ENCODE data around the gene MPC1.

Gene MPC1

GRCh38 chr6:166423781-166424180 is 41.0 kb upstream of the MPC1 start:
- H2AFZ ChIP-seq (ENCODE audit: low read length): no peak overlapping the region
- no peaks in the 10 kb centered on the region for H4K20me1 ChIP-seq (ENCODE audit: insufficient read depth, low read length)
- TF ChIP-seq EZH2 (IDR thresholded peaks at IDR 0.05; ENCODE audit: borderline replicate concordance, low read length) (no peak), CTCF (IDR thresholded peaks at IDR 0.05; ENCODE audit: low read length) (no peak)
- H3K27ac ChIP-seq (ENCODE audit: low read depth, low read length, poor library complexity, severe bottlenecking): no peak overlapping the region
- no peak overlapping the region for H3K4me2 ChIP-seq (ENCODE audit: low read length)
- no peaks in the 10 kb centered on the region for H3K9me2 ChIP-seq (ENCODE audit: low read depth, low read length)
- H3K4me3 ChIP-seq (ENCODE audit: low read depth, low read length, poor library complexity, severe bottlenecking): no peak overlapping the region
- no peaks in the 10 kb centered on the region for H3K9me3 ChIP-seq (ENCODE audit: low read length)
- no peaks in the 10 kb centered on the region for H3F3A ChIP-seq (ENCODE audit: insufficient read depth, low read length)
- no peaks in the 10 kb centered on the region for H3K4me1 ChIP-seq (ENCODE audit: insufficient read depth, low read length, severe bottlenecking)
- no peak overlapping the region for H3K9ac ChIP-seq (ENCODE audit: low read length)
- no peaks in the 10 kb centered on the region for H3K79me2 ChIP-seq (ENCODE audit: insufficient read depth, low read length)
- no peaks in the 10 kb centered on the region for H3K36me3 ChIP-seq (ENCODE audit: insufficient read depth, low read length)
- no peaks in the 10 kb centered on the region for H3K27me3 ChIP-seq (ENCODE audit: insufficient read depth, low read length)

GRCh38 chr6:166423051-166423745 is 40.5 kb upstream of the MPC1 start:
- Histone ChIP-seq H3K9me2 (ENCODE audit: low read depth, low read length) (no peaks in the 10 kb centered on the region), H3K4me1 (ENCODE audit: insufficient read depth, low read length, severe bottlenecking) (no peaks in the 10 kb centered on the region), H4K20me1 (ENCODE audit: insufficient read depth, low read length) (no peaks in the 10 kb centered on the region), H2AFZ (ENCODE audit: low read length) (no peak overlapping the region), H3F3A (ENCODE audit: insufficient read depth, low read length) (no peaks in the 10 kb centered on the region), H3K9ac (ENCODE audit: low read length) (no peak overlapping the region), H3K36me3 (ENCODE audit: insufficient read depth, low read length) (no peaks in the 10 kb centered on the region), H3K27me3 (ENCODE audit: insufficient read depth, low read length) (no peaks in the 10 kb centered on the region), H3K4me2 (ENCODE audit: low read length) (no peak overlapping the region), H3K27ac (ENCODE audit: low read depth, low read length, poor library complexity, severe bottlenecking) (no peak overlapping the region), H3K79me2 (ENCODE audit: insufficient read depth, low read length) (no peaks in the 10 kb centered on the region), H3K4me3 (ENCODE audit: low read depth, low read length, poor library complexity, severe bottlenecking) (no peak overlapping the region), H3K9me3 (ENCODE audit: low read length) (no peaks in the 10 kb centered on the region)
- TF ChIP-seq EZH2 (IDR thresholded peaks at IDR 0.05; ENCODE audit: borderline replicate concordance, low read length) (no peak), CTCF (IDR thresholded peaks at IDR 0.05; ENCODE audit: low read length) (no peak)

GRCh38 chr6:166422201-166422940 is 39.6 kb upstream of the MPC1 start:
- Histone ChIP-seq H3K27me3 (ENCODE audit: insufficient read depth, low read length) (no peaks in the 10 kb centered on the region), H2AFZ (ENCODE audit: low read length) (no peak overlapping the region), H3F3A (ENCODE audit: insufficient read depth, low read length) (no peaks in the 10 kb centered on the region), H3K79me2 (ENCODE audit: insufficient read depth, low read length) (no peaks in the 10 kb centered on the region), H3K4me2 (ENCODE audit: low read length) (no peak overlapping the region), H3K4me1 (ENCODE audit: insufficient read depth, low read length, severe bottlenecking) (no peaks in the 10 kb centered on the region), H3K9ac (ENCODE audit: low read length) (no peak overlapping the region), H3K4me3 (ENCODE audit: low read depth, low read length, poor library complexity, severe bottlenecking) (no peak overlapping the region), H4K20me1 (ENCODE audit: insufficient read depth, low read length) (no peaks in the 10 kb centered on the region), H3K9me2 (ENCODE audit: low read depth, low read length) (no peaks in the 10 kb centered on the region), H3K36me3 (ENCODE audit: insufficient read depth, low read length) (no peaks in the 10 kb centered on the region), H3K9me3 (ENCODE audit: low read length) (no peaks in the 10 kb centered on the region), H3K27ac (ENCODE audit: low read depth, low read length, poor library complexity, severe bottlenecking) (no peak overlapping the region)
- no peak for TF ChIP-seq EZH2 (IDR thresholded peaks at IDR 0.05; ENCODE audit: borderline replicate concordance, low read length)
- TF ChIP-seq CTCF (IDR thresholded peaks at IDR 0.05; ENCODE audit: low read length): no peak

All from OCI-LY1 (cell line).